H1 (cell line): Measurements from ENCODE around the gene HS6ST2. TPM values are rescaled to one million over a fixed set of nuclear protein-coding genes. Genes with fewer than 3 reads are reported as not detected.

Experiments
- CTCF ChIA-PET: fragments of 300-600 bp; sonication (Branson Sonifier 250); formaldehyde crosslinking; loops from one replicate; lab custom pipeline; 2021; ENCODE audit not compliant: partially characterized antibody; lab: Charles Lee
- POLR2A ChIA-PET: fragments of 300-600 bp; sonication (Branson Sonifier 250); formaldehyde crosslinking; loops from one replicate; lab custom pipeline; 2021; ENCODE audit warnings: inconsistent platforms; ENCODE audit not compliant: partially characterized antibody; lab: Charles Lee
- DNase-seq, 2 experiments: peaks; one replicate each; pipeline versions ENCODE4 v3.0.0 to v3.0.0-alpha.2; 2010 to 2022; ENCODE audit warnings: low spot score in 2 of 2, low read depth in 1 of 2, mixed read lengths in 1 of 2
- FAIRE-seq: peaks from 2 replicates; lab custom pipeline; 2011; peaks lifted over from hg19 to GRCh38; lab: Jason Lieb, UNC
- H2AFZ ChIP-seq: 2 replicates; pipeline ENCODE4 v1.8.1; 2012; ENCODE audit warnings: low read length, inconsistent platforms
- H2AK5ac ChIP-seq: 2 replicates; pipeline ENCODE4 v1.6.1; 2013; ENCODE audit warnings: low read depth, low read length
- H2BK120ac ChIP-seq: replicated peaks from 2 replicates; pipeline ENCODE3; 2013; ENCODE audit warnings: low read depth, low read length, inconsistent platforms
- H2BK12ac ChIP-seq: 2 replicates; pipeline ENCODE4 v1.6.1; 2013; ENCODE audit warnings: low read depth, low read length
- H2BK15ac ChIP-seq: 2 replicates; pipeline ENCODE4 v1.6.1; 2013; ENCODE audit warnings: low read length
- H2BK20ac ChIP-seq: 2 replicates; pipeline ENCODE4 v1.6.1; 2013; ENCODE audit warnings: low read length
- H2BK5ac ChIP-seq: 2 replicates; pipeline ENCODE4 v1.6.1; 2013; ENCODE audit warnings: low read depth, low read length
- H3K14ac ChIP-seq: 2 replicates; pipeline ENCODE4 v1.6.1; 2013; ENCODE audit warnings: inconsistent platforms; ENCODE audit not compliant: insufficient read length
- H3K18ac ChIP-seq: 2 replicates; pipeline ENCODE4 v1.6.1; 2013; ENCODE audit warnings: low read length; ENCODE audit errors: extremely low read depth
- H3K23ac ChIP-seq: 2 replicates; pipeline ENCODE4 v1.6.1; 2013; ENCODE audit warnings: inconsistent platforms; ENCODE audit not compliant: insufficient read length
- H3K23me2 ChIP-seq: 2 replicates; pipeline ENCODE4 v1.6.1; 2013; ENCODE audit warnings: low read depth, low read length
- H3K27ac ChIP-seq: 2 replicates; pipeline ENCODE4 v1.6.1; 2011; ENCODE audit warnings: low read depth, low read length, inconsistent platforms
- H3K27me3 ChIP-seq, 4 experiments: replicated peaks in 1 of 4; 1 replicate in 1 of 4; 2 replicates in 3 of 4; pipeline versions ENCODE4 v1.6.1 to v1.8.1; 2011 to 2013; ENCODE audit warnings: low read length in 3 of 4, mild to moderate bottlenecking in 3 of 4, inconsistent platforms in 2 of 4, mixed read lengths in 2 of 4, moderate library complexity in 1 of 4; ENCODE audit not compliant: control insufficient read depth in 3 of 4, insufficient read depth in 3 of 4; ENCODE audit errors: extremely low read depth in 1 of 4
- H3K36me3 ChIP-seq, 4 experiments: 2 replicates each; pipeline versions ENCODE4 v1.6.1 to v1.8.1; 2011 to 2013; ENCODE audit warnings: mild to moderate bottlenecking in 4 of 4, low read length in 3 of 4, moderate library complexity in 2 of 4, control low read depth in 1 of 4, inconsistent platforms in 1 of 4; ENCODE audit not compliant: insufficient read depth in 4 of 4, control insufficient read depth in 2 of 4
- H3K4ac ChIP-seq: replicated peaks from 2 replicates; pipeline ENCODE3; 2013; ENCODE audit warnings: low read length, low read depth, mixed read lengths, inconsistent platforms; ENCODE audit not compliant: insufficient read length
- H3K4me1 ChIP-seq, 4 experiments: replicated peaks in 1 of 4; 1 replicate in 1 of 4; 2 replicates in 3 of 4; pipeline versions ENCODE4 v1.6.1 to v1.8.1; 2011 to 2013; ENCODE audit warnings: low read length in 3 of 4, inconsistent platforms in 2 of 4, mixed read lengths in 1 of 4; ENCODE audit not compliant: insufficient read depth in 4 of 4, control insufficient read depth in 3 of 4
- H3K4me2 ChIP-seq, 2 experiments: 2 replicates each; pipeline versions ENCODE4 v1.6.1 to v1.8.1; 2011 to 2013; ENCODE audit warnings: low read depth in 2 of 2, low read length in 2 of 2, control low read depth in 1 of 2, inconsistent platforms in 1 of 2, mild to moderate bottlenecking in 1 of 2; ENCODE audit not compliant: insufficient read depth in 1 of 2
- H3K4me3 ChIP-seq, 4 experiments: fragments of 200-600, 300-600 bp in 1 of 4; sonication (generic), shearing (Covaris generic), sonication (Bioruptor Twin) in 1 of 4; 2 replicates each; pipeline versions ENCODE4 v1.5.1 to v1.8.1; 2011 to 2016; ENCODE audit warnings: low read length in 4 of 4, low read depth in 3 of 4, control low read depth in 2 of 4, inconsistent platforms in 2 of 4, mild to moderate bottlenecking in 2 of 4, mixed read lengths in 1 of 4, moderate library complexity in 1 of 4; ENCODE audit not compliant: insufficient read depth in 2 of 4; ENCODE audit errors: extremely low read depth in 1 of 4
- H3K56ac ChIP-seq: replicated peaks from 2 replicates; pipeline ENCODE3; 2013; ENCODE audit warnings: low read depth, mild to moderate bottlenecking, mixed read lengths, low read length, inconsistent platforms; ENCODE audit not compliant: insufficient read length
- H3K79me1 ChIP-seq: 2 replicates; pipeline ENCODE4 v1.6.1; 2013; ENCODE audit warnings: low read depth, low read length, control low read depth
- H3K79me2 ChIP-seq, 2 experiments: 2 replicates each; pipeline versions ENCODE4 v1.6.1 to v1.8.1; 2012 to 2013; ENCODE audit warnings: low read length in 2 of 2, mild to moderate bottlenecking in 2 of 2, inconsistent platforms in 1 of 2; ENCODE audit not compliant: insufficient read depth in 2 of 2, control insufficient read depth in 1 of 2
- H3K9ac ChIP-seq, 4 experiments: replicated peaks in 1 of 4; 1 replicate in 1 of 4; 2 replicates in 3 of 4; pipeline versions ENCODE4 v1.6.1 to v1.8.1; 2011 to 2013; ENCODE audit warnings: low read depth in 3 of 4, low read length in 3 of 4, control low read depth in 2 of 4, mild to moderate bottlenecking in 2 of 4, moderate library complexity in 2 of 4, inconsistent platforms in 1 of 4; ENCODE audit errors: extremely low read depth in 1 of 4
- H3K9me3 ChIP-seq, 2 experiments: 2 replicates each; pipeline versions ENCODE4 v1.6.1 to v1.8.1; 2012 to 2013; ENCODE audit warnings: mild to moderate bottlenecking in 2 of 2, moderate library complexity in 2 of 2, control low read depth in 1 of 2, inconsistent platforms in 1 of 2, low read depth in 1 of 2, low read length in 1 of 2, mixed read lengths in 1 of 2; ENCODE audit not compliant: insufficient read depth in 2 of 2
- H4K20me1 ChIP-seq, 2 experiments: replicated peaks in 1 of 2; 2 replicates each; pipeline versions ENCODE3 to v1.8.1; 2011 to 2013; ENCODE audit warnings: inconsistent platforms in 2 of 2, low read length in 2 of 2, mild to moderate bottlenecking in 1 of 2; ENCODE audit not compliant: insufficient read depth in 2 of 2, control insufficient read depth in 1 of 2
- H4K5ac ChIP-seq: 2 replicates; pipeline ENCODE4 v1.6.1; 2013; ENCODE audit warnings: low read length, low read depth, mixed read lengths, inconsistent platforms; ENCODE audit not compliant: insufficient read length
- H4K8ac ChIP-seq: 2 replicates; pipeline ENCODE4 v1.8.0; 2013; ENCODE audit warnings: mild to moderate bottlenecking, moderate library complexity, low read length, inconsistent platforms; ENCODE audit not compliant: insufficient read depth; ENCODE audit errors: extremely low read depth
- H4K91ac ChIP-seq: replicated peaks from 2 replicates; pipeline ENCODE3; 2013; ENCODE audit warnings: low read length, mixed read lengths, inconsistent platforms; ENCODE audit not compliant: insufficient read length
- CBX8 ChIP-seq: fragments of 300-800, 300-1000 bp; sonication (generic); IDR thresholded peaks from 2 replicates; pipeline ENCODE4 v1.7.1; 2016; ENCODE audit warnings: low read depth, low read length, borderline replicate concordance
- CTCF ChIP-seq, 3 experiments: IDR thresholded peaks; 1 replicate in 2 of 3; 2 replicates in 1 of 3; pipeline versions ENCODE4 v1.5.1 to v1.6.1; 2011; ENCODE audit warnings: low read length in 3 of 3, mild to moderate bottlenecking in 3 of 3, inconsistent platforms in 2 of 3, low read depth in 1 of 3, moderate library complexity in 1 of 3; ENCODE audit not compliant: insufficient read depth in 1 of 3; ENCODE audit errors: control extremely low read depth in 1 of 3
- RAD21 ChIP-seq, 2 experiments: IDR thresholded peaks in 1 of 2; conservative IDR thresholded peaks in 1 of 2; 2 replicates each; pipeline ENCODE4 v1.6.1; 2011; ENCODE audit warnings: low read depth in 2 of 2, low read length in 2 of 2, improper control_type of control experiment in 1 of 2, inconsistent platforms in 1 of 2, mild to moderate bottlenecking in 1 of 2, moderate library complexity in 1 of 2
- RBBP5 ChIP-seq: IDR thresholded peaks from 2 replicates; pipeline ENCODE4 v1.7.1; 2012; ENCODE audit warnings: low read depth, mild to moderate bottlenecking, inconsistent platforms, low read length, moderate library complexity, borderline replicate concordance
- WGBS, 2 experiments: shearing (Covaris generic) in 1 of 2; methylation state at CpG; one replicate each; pipeline versions ENCODE4 v1.1.6 to v1.1.7; 2013 to 2015; ENCODE audit warnings: low lambda C conversion rate in 2 of 2, mixed read lengths in 2 of 2, inconsistent platforms in 1 of 2, low coverage in 1 of 2, missing lambda C conversion rate in 1 of 2; ENCODE audit not compliant: insufficient replicate concordance in 2 of 2, insufficient coverage in 1 of 2, insufficient read length in 1 of 2; ENCODE audit errors: extremely low coverage in 1 of 2, missing lambda C conversion rate in 1 of 2; 5-methylcytosine and 5-hydroxymethylcytosine counted together
- polyA plus RNA-seq, 7 experiments: library from polyadenylated mRNA; depleted of rRNA in 3 of 7; stranded (reverse) in 5 of 7; unstranded in 2 of 7; fragments of >200 nt in 5 of 7; fragments of 200-250 nt in 2 of 7; gene quantifications; 1 replicate in 5 of 7; 2 replicates in 1 of 7; 4 replicates in 1 of 7; pipeline versions ENCODE4 v1.2.1 to v1.2.3, GENCODE V29; 2011 to 2013; ENCODE audit warnings: missing spikeins in 2 of 7, mixed read lengths in 2 of 7
- total RNA-seq: library from RNA; stranded (reverse); fragmentation: NEBNext Ultra II Directional; extraction: Animal tissue kit (Norgen Biotek cat#: 25700); gene quantifications from 2 replicates; pipeline ENCODE4 v1.2.1, GENCODE V29; 2021

HS6ST2 gene
- total and polyA plus RNA-seq, 2 of the 8 experiments (the other 6 are each of a cell fraction or from before 2014, with no cell fraction given) = 3.9 TPM

GRCh38 chrX:132876523-132877338 is 81.7 kb downstream of the HS6ST2 start:
- Histone ChIP-seq H3K79me2 (no peaks in the 10 kb centered on the region), H3K79me1 (no peaks in the 10 kb centered on the region), H4K91ac (peak overlapping the region; percentile 70), H3K36me3 (no peaks in the 10 kb centered on the region), H3K27me3 (no peaks in the 10 kb centered on the region), H3K4me3 (peak overlapping the region in 3 of 4 experiments; percentile 12 to 48 (median 14); a peak in 5 of 8 replicates), H2BK120ac (no peak overlapping the region), H2BK20ac (no peak overlapping the region), H3K23me2 (0 out of 2 replicates have a peak, but pooled peaks cover 3% of the 10 kb centered on the region), H3K4me1 (peaks cover 4 to 22% (median 13%) of the 10 kb centered on the region in 4 experiments; a peak in 5 of 7 replicates), H3K4ac (no peak overlapping the region), H3K4me2 (peak overlapping the region; percentile 65 to 85), H4K5ac (peak overlapping the region; percentile 29), H3K18ac (peak overlapping the region; percentile 48; the same call in 1 of the 2 replicates), H2AFZ (no peak overlapping the region), H3K9me3 (no peaks in the 10 kb centered on the region), H4K8ac (no peak overlapping the region), H2AK5ac (no peak overlapping the region), H2BK5ac (peak overlapping the region; percentile 87; the same call in 1 of the 2 replicates), H2BK15ac (no peak overlapping the region), H3K56ac (peak overlapping the region; percentile 4), H3K9ac (no peak overlapping the region), H3K27ac (no peak overlapping the region), H4K20me1 (no peaks in the 10 kb centered on the region), H3K23ac (no peak overlapping the region), H2BK12ac (0 out of 2 replicates have a peak overlapping the region, but pooled peaks have one; percentile 60), H3K14ac (no peak overlapping the region)
- CTCF ChIA-PET = interaction anchor here (0.8 kb wide), 1 partner anchor 24 kb away, joined by 3 read pairs; no protein-coding TSS in a partner anchor
- POLR2A ChIA-PET = no interaction called here
- peak; percentile 88 for FAIRE-seq
- DNase-seq = peak in 1 of 2 experiments; percentile 45
- 25% methylated on average over 2 of the region's 2 CpGs; no CpG with 5 or more reads in 1 of the 2 experiments for WGBS, 2 experiments
- 0 out of 2 replicates have a peak, but pooled peaks have one; percentile 44 for TF ChIP-seq RBBP5
- TF ChIP-seq CBX8 = no peak
- no peak for TF ChIP-seq CTCF (IDR thresholded peaks at IDR 0.05; ENCODE audit: control extremely low read depth in 1 of 3, insufficient read depth in 1 of 3, low read depth in 1 of 3, low read length in 3 of 3)
- TF ChIP-seq RAD21 (IDR thresholded peaks at IDR 0.05 in 1 of 2, conservative IDR thresholded peaks at IDR 0.05 in 1 of 2; ENCODE audit: low read depth in 2 of 2, low read length in 2 of 2) = 0 out of 4 replicates have a peak, but pooled peaks of 1 of the 2 experiments have one; percentile 7
